Measurements from ENCODE around the gene PCGF2. TPM values are rescaled to one million over a fixed set of nuclear protein-coding genes. Genes with fewer than 3 reads are reported as not detected.
A peak's percentile ranks its signal among the peaks of the same experiment; 100 is the strongest.

The PCGF2 gene
- total and polyA plus RNA-seq, 10 of the 15 experiments (the other 5 are each of a cell fraction or from before 2014, with no cell fraction given): 2.7 to 35.6 (median 7.2) TPM

- Histone ChIP-seq H3K27ac (ENCODE audit: control insufficient read depth, insufficient read depth) (no peak overlapping the region), H3K9ac (ENCODE audit: control insufficient read depth, insufficient read depth, low read length) (no peak overlapping the region), H3K79me2 (ENCODE audit: control insufficient read depth, insufficient read depth, low read length) (peaks cover 43% of the 10 kb centered on the region), H3K4me2 (ENCODE audit: control insufficient read depth, insufficient read depth) (peak overlapping the region; percentile 31), H3K9me3 (replicated peaks; ENCODE audit: control insufficient read depth, insufficient read depth, low read length) (no peaks in the 10 kb centered on the region), H3K4me1 (ENCODE audit: control insufficient read depth, insufficient read depth, low read length) (peaks cover 25% of the 10 kb centered on the region), H3K4me3 (no peak overlapping the region), H3K36me3 (ENCODE audit: control insufficient read depth in 2 of 2, insufficient read depth in 2 of 2, low read length in 1 of 2) (peaks cover under 1 to 5% of the 10 kb centered on the region in 2 experiments; a peak in 3 of 4 replicates), H4K20me1 (ENCODE audit: control insufficient read depth, insufficient read depth) (no peaks in the 10 kb centered on the region), H3K27me3 (replicated peaks in 1 of 2; ENCODE audit: control insufficient read depth in 2 of 2, insufficient read depth in 2 of 2, low read length in 1 of 2) (no peaks in the 10 kb centered on the region; a peak in 1 of 4 replicates), H2AFZ (ENCODE audit: control insufficient read depth, low read depth, low read length) (no peak overlapping the region)
- 41% methylated on average over 4 of the region's 4 CpGs for WGBS (ENCODE audit: insufficient coverage, insufficient replicate concordance, low lambda C conversion rate, missing lambda C conversion rate)
- SMC1A ChIA-PET (ENCODE audit: uncharacterized antibody, unreplicated experiment): interaction anchor here (1.1 kb wide), 1 partner anchor 67 kb away, joined by 3 read pairs; no protein-coding TSS in a partner anchor
- intact Hi-C loops (cut with micrococcal nuclease; ENCODE audit: unreplicated experiment): no loop called here
- POLR2A ChIA-PET: interaction anchor here (0.7 to 1.7 kb wide), 3 partner anchors 10 to 62 kb away, joined by 3 to 5 read pairs (median 3); no protein-coding TSS in a partner anchor
- CTCF ChIA-PET: interaction anchor here (0.7 to 4.1 kb wide), 4 partner anchors 8 to 67 kb away, joined by 3 to 47 read pairs (median 14); no protein-coding TSS in a partner anchor
- no peak for TF ChIP-seq E2F4 (IDR thresholded peaks at IDR 0.05; ENCODE audit: low read depth, low read length)
- no peak for TF ChIP-seq RFX5 (IDR thresholded peaks at IDR 0.05; ENCODE audit: low read depth, low read length)
- TF ChIP-seq TARDBP (IDR thresholded peaks at IDR 0.05; ENCODE audit: borderline replicate concordance): no peak
- no peak for TF ChIP-seq BHLHE40 (IDR thresholded peaks at IDR 0.05; ENCODE audit: borderline replicate concordance in 1 of 2, low read depth in 2 of 2, low read length in 1 of 2)
- no peak for TF ChIP-seq EP300 (IDR thresholded peaks at IDR 0.05; ENCODE audit: borderline replicate concordance in 1 of 2, control insufficient read depth in 1 of 2, low read depth in 2 of 2, low read length in 2 of 2)
- no peak for TF ChIP-seq TCF12 (IDR thresholded peaks at IDR 0.05; ENCODE audit: low read depth, low read length)
- RAD21 ChIA-PET (ENCODE audit: unreplicated experiment): interaction anchor here (1.3 kb wide), 1 partner anchor 66 kb away, joined by 4 read pairs; no protein-coding TSS in a partner anchor
- BruUV-seq (replicated peaks): no TSS peak
- DNase-seq (ENCODE audit: low read depth, low spot score): no peak
- no peak for ATAC-seq
- no peak for FAIRE-seq
- in situ Hi-C loops (cut with MboI): no loop called here
Measured at GRCh38 chr17:38743556-38744171, 4.5 kb downstream of the PCGF2 start.

Data from GM12878 (cell line).